Trophoblast cell (in vitro differentiated cells and primary cell): ENCODE results near the gene PLCD1.
A peak's percentile ranks its signal among the peaks of the same experiment; 100 is the strongest.
"Not testable (repeated sequence)": the region's sequence is repeated elsewhere in the genome, so short reads cannot be mapped to it uniquely, and the experiment has no call there.

Source experiments
- DNase-seq, 2 donors: peaks; one replicate each; pipeline ENCODE4 v3.0.0-alpha.2; 2016
- H2AFZ ChIP-seq: 2 replicates; pipeline ENCODE4 v1.6.1; 2013; ENCODE audit warnings: low read length, moderate library complexity, mild to moderate bottlenecking; ENCODE audit not compliant: insufficient read depth, poor library complexity
- H2AK5ac ChIP-seq: 2 replicates; pipeline ENCODE4 v1.6.1; 2013; ENCODE audit warnings: mild to moderate bottlenecking, low read length
- H2BK120ac ChIP-seq: 2 replicates; pipeline ENCODE4 v1.6.1; 2013; ENCODE audit warnings: low read length, mild to moderate bottlenecking, moderate library complexity; ENCODE audit not compliant: insufficient read depth, poor library complexity
- H2BK12ac ChIP-seq: 2 replicates; pipeline ENCODE4 v1.6.1; 2013; ENCODE audit warnings: mild to moderate bottlenecking, low read length, moderate library complexity
- H2BK5ac ChIP-seq: 2 replicates; pipeline ENCODE4 v1.6.1; 2013; ENCODE audit warnings: low read length, low read depth, moderate library complexity, mild to moderate bottlenecking; ENCODE audit not compliant: poor library complexity
- H3K14ac ChIP-seq: 2 replicates; pipeline ENCODE4 v1.6.1; 2013; ENCODE audit warnings: mild to moderate bottlenecking, low read length
- H3K18ac ChIP-seq: 2 replicates; pipeline ENCODE4 v1.6.1; 2013; ENCODE audit warnings: mild to moderate bottlenecking, low read length
- H3K23ac ChIP-seq: 2 replicates; pipeline ENCODE4 v1.6.1; 2013; ENCODE audit warnings: low read length
- H3K27ac ChIP-seq: 2 replicates; pipeline ENCODE4 v1.5.1; 2013; ENCODE audit warnings: low read depth, mild to moderate bottlenecking, inconsistent platforms, low read length, moderate library complexity
- H3K27me3 ChIP-seq: 2 replicates; pipeline ENCODE4 v1.6.1; 2013; ENCODE audit warnings: inconsistent platforms, mild to moderate bottlenecking, low read length, moderate library complexity; ENCODE audit not compliant: insufficient read depth
- H3K36me3 ChIP-seq, 2 experiments: 1 replicate in 1 of 2; 2 replicates in 1 of 2; pipeline ENCODE4 v1.6.1; 2013; ENCODE audit warnings: low read length in 2 of 2, mild to moderate bottlenecking in 2 of 2, moderate library complexity in 1 of 2; ENCODE audit not compliant: insufficient read depth in 2 of 2, control insufficient read depth in 1 of 2
- H3K4ac ChIP-seq: 2 replicates; pipeline ENCODE4 v1.6.1; 2013; ENCODE audit warnings: low read depth, mild to moderate bottlenecking, low read length, moderate library complexity
- H3K4me1 ChIP-seq, 2 experiments: 1 replicate in 1 of 2; 2 replicates in 1 of 2; pipeline ENCODE4 v1.6.1; 2013; ENCODE audit warnings: low read length in 2 of 2, mild to moderate bottlenecking in 2 of 2, moderate library complexity in 1 of 2; ENCODE audit not compliant: insufficient read depth in 2 of 2, control insufficient read depth in 1 of 2
- H3K4me2 ChIP-seq: 2 replicates; pipeline ENCODE4 v1.6.1; 2013; ENCODE audit warnings: inconsistent platforms, mild to moderate bottlenecking, low read length, moderate library complexity
- H3K4me3 ChIP-seq: 2 replicates; pipeline ENCODE4 v1.5.1; 2013; ENCODE audit warnings: mild to moderate bottlenecking, low read depth, low read length, inconsistent platforms
- H3K79me1 ChIP-seq: one replicate; pipeline ENCODE4 v1.6.1; 2013; ENCODE audit warnings: low read length
- H3K79me2 ChIP-seq: 2 replicates; pipeline ENCODE4 v1.6.1; 2013; ENCODE audit warnings: low read length, mild to moderate bottlenecking; ENCODE audit not compliant: control insufficient read depth, insufficient read depth, poor library complexity
- H3K9ac ChIP-seq: 2 replicates; pipeline ENCODE4 v1.6.1; 2013; ENCODE audit warnings: mild to moderate bottlenecking, low read length
- H3K9me3 ChIP-seq: 2 replicates; pipeline ENCODE4 v1.6.1; 2013; ENCODE audit warnings: low read depth, mild to moderate bottlenecking, control low read depth, inconsistent platforms, low read length; ENCODE audit not compliant: insufficient read depth
- H4K12ac ChIP-seq: 2 replicates; pipeline ENCODE4 v1.6.1; 2013; ENCODE audit warnings: low read depth, mild to moderate bottlenecking, low read length, moderate library complexity
- H4K8ac ChIP-seq: 2 replicates; pipeline ENCODE4 v1.6.1; 2013; ENCODE audit warnings: low read depth, mild to moderate bottlenecking, low read length, moderate library complexity
- H4K91ac ChIP-seq: one replicate; pipeline ENCODE4 v1.6.1; 2013; ENCODE audit warnings: low read depth, mild to moderate bottlenecking, low read length, moderate library complexity
- WGBS: extraction: QIAGEN DNeasy Blood & Tissue Kit; methylation state at CpG from one replicate; pipeline ENCODE4 v1.1.7; 2013; ENCODE audit warnings: missing lambda C conversion rate; ENCODE audit not compliant: insufficient read length, insufficient coverage; ENCODE audit errors: extremely low coverage; 5-methylcytosine and 5-hydroxymethylcytosine counted together

The PLCD1 gene

DNA sequence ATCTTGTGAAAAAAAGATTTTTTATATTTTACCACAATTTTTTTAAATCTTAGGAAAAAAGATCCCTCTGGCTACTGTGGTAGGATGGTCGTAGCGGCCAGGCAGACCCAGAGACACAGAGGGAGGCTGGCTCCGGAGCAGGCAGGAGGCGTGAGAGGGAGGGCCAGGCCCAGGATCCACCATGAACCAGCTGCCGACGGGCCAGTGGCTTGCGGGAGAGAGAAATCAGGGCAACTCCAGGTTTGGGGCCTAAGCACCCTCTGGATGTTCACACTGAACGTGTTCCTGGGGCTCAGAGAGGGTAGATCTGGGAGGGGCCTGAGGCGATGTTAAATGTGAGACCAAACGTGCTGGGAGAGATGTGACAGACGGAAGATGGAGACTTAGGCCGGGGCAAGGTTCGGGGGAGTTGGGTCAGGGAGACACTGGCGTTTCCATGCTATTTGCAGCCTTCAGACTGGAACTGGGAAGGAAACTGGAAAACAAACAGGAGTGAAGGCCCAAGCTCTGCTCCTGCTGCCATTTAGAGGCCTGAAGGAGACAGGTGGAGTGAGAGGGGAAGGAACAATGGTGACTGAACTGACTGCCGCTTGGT is 40.4 kb downstream of the PLCD1 start:
- Histone ChIP-seq H3K4me3 (no peak overlapping the region), H3K14ac (no peak overlapping the region), H3K27ac (no peak overlapping the region), H2AFZ (no peak overlapping the region), H2BK120ac (no peak overlapping the region), H2AK5ac (no peak overlapping the region), H4K91ac (no peak overlapping the region), H3K79me1 (peaks cover 1% of the 10 kb centered on the region), H2BK5ac (no peak overlapping the region), H3K4me1 (peaks cover 1 to 3% of the 10 kb centered on the region in 2 experiments), H3K4me2 (no peak overlapping the region), H3K23ac (no peak overlapping the region), H3K9me3 (no peaks in the 10 kb centered on the region), H3K18ac (no peak overlapping the region), H3K79me2 (peaks cover under 1% of the 10 kb centered on the region), H4K8ac (no peak overlapping the region), H3K27me3 (no peaks in the 10 kb centered on the region), H4K12ac (no peak overlapping the region), H3K36me3 (peaks cover 0 to 4% of the 10 kb centered on the region in 2 experiments), H3K9ac (no peak overlapping the region), H2BK12ac (no peak overlapping the region), H3K4ac (no peak overlapping the region)
- no peak for DNase-seq
- WGBS: no CpG with 5 or more reads among the region's 15 CpGs

DNA sequence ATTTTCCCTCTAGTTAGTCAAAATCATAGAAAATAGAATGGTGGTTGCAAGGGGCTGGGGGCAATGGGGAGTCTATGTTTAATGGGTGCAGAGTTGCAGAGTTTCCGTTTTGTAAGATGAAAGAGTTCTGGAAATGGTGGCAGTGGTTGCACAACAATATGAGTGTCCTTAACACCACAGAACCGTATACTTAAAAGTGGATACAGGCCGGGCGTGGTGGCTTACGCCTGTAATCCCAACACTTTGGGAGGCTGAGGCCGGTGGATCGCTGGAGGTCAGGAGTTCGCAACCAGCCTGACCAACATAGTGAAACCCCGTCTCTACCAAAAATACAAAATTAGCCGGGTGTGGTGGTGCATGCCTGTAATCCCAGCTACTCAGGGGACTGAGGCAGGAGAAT is 41.1 kb downstream of the PLCD1 start:
- H3K4me2 ChIP-seq, H4K12ac ChIP-seq, H3K9ac ChIP-seq, H3K79me2 ChIP-seq, H3K18ac ChIP-seq, H2BK120ac ChIP-seq, DNase-seq, H2BK5ac ChIP-seq, H3K14ac ChIP-seq, H4K8ac ChIP-seq, H2BK12ac ChIP-seq, H3K27ac ChIP-seq, H3K4me3 ChIP-seq, H3K4ac ChIP-seq, H2AK5ac ChIP-seq, H3K9me3 ChIP-seq, H3K4me1 ChIP-seq, H3K36me3 ChIP-seq, H2AFZ ChIP-seq, H3K23ac ChIP-seq, H3K27me3 ChIP-seq, H3K79me1 ChIP-seq, H4K91ac ChIP-seq: not testable (repeated sequence)
- no CpG with 5 or more reads among the region's 10 CpGs for WGBS

DNA sequence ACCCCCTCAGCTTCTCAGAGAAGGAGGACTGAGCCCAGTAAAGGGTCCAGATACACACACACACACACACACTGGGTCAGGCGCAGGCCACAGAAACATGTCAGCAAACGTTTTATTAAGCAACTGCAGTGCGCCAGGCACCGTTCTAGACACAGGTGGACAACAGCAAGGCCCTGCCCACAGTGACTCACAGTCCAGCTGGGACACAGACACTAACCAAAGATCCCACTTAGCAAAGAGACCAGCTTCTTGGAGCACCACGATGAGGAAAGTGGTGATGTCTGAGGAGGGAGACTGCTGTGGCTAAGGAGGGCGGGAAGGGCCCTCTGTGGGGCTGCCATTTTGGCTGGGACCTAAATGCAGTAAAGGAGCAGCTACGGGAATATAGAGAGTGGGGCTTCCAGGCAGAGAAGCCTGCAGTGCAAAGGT is 41.7 kb downstream of the PLCD1 start:
- Histone ChIP-seq H2AFZ (no peak overlapping the region), H2BK12ac (no peak overlapping the region), H3K23ac (no peak overlapping the region), H3K4me3 (no peak overlapping the region), H3K4ac (no peak overlapping the region), H3K18ac (no peak overlapping the region), H3K4me1 (no peaks in the 10 kb centered on the region), H3K79me1 (no peaks in the 10 kb centered on the region), H3K27ac (no peak overlapping the region), H3K27me3 (no peaks in the 10 kb centered on the region), H4K12ac (no peak overlapping the region), H3K79me2 (no peaks in the 10 kb centered on the region), H3K14ac (no peak overlapping the region), H4K8ac (no peak overlapping the region), H3K9ac (no peak overlapping the region), H3K36me3 (peaks cover 0 to 4% of the 10 kb centered on the region in 2 experiments), H3K4me2 (no peak overlapping the region), H3K9me3 (no peaks in the 10 kb centered on the region), H2BK5ac (no peak overlapping the region), H2BK120ac (no peak overlapping the region), H2AK5ac (no peak overlapping the region), H4K91ac (no peak overlapping the region)
- peak in 1 of 2 donors; percentile 48 for DNase-seq
- no CpG with 5 or more reads among the region's 7 CpGs for WGBS

DNA sequence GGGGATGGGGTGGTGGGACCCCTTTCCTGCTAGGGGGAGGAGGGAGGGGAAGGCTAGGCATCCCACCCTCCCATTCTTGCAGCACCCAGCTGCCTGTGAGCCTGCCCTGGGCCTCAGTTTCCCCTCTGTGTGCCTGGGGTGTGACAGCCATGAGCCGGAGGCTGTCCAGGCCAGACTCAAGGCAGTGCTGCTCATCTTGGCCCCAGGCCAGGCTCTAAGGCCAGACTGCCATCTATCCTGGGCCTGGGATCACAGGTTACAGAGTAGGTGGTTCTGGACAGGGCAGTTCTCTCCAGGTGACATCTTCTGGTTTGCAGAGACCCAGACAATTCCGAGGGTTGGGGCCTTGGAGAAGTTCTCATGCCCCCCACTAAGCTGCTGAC is 42.1 kb downstream of the PLCD1 start:
- Histone ChIP-seq H3K4ac (no peak overlapping the region), H3K4me1 (no peaks in the 10 kb centered on the region), H3K27ac (no peak overlapping the region), H2AFZ (no peak overlapping the region), H4K12ac (no peak overlapping the region), H3K27me3 (no peaks in the 10 kb centered on the region), H2BK120ac (no peak overlapping the region), H3K18ac (no peak overlapping the region), H2BK12ac (no peak overlapping the region), H3K79me2 (no peaks in the 10 kb centered on the region), H4K8ac (no peak overlapping the region), H3K9ac (no peak overlapping the region), H3K14ac (no peak overlapping the region), H2AK5ac (no peak overlapping the region), H2BK5ac (no peak overlapping the region), H3K4me3 (no peak overlapping the region), H3K23ac (no peak overlapping the region), H3K79me1 (no peaks in the 10 kb centered on the region), H3K36me3 (peaks cover 0 to 4% of the 10 kb centered on the region in 2 experiments), H4K91ac (no peak overlapping the region), H3K9me3 (no peaks in the 10 kb centered on the region), H3K4me2 (no peak overlapping the region)
- no peak for DNase-seq
- no CpG with 5 or more reads among the region's 2 CpGs for WGBS
